ENCODE measurements around the gene PDCL2.
"Not testable (repeated sequence)": the region's sequence is repeated elsewhere in the genome, so short reads cannot be mapped to it uniquely, and the experiment has no call there.

PDCL2 gene

DNA sequence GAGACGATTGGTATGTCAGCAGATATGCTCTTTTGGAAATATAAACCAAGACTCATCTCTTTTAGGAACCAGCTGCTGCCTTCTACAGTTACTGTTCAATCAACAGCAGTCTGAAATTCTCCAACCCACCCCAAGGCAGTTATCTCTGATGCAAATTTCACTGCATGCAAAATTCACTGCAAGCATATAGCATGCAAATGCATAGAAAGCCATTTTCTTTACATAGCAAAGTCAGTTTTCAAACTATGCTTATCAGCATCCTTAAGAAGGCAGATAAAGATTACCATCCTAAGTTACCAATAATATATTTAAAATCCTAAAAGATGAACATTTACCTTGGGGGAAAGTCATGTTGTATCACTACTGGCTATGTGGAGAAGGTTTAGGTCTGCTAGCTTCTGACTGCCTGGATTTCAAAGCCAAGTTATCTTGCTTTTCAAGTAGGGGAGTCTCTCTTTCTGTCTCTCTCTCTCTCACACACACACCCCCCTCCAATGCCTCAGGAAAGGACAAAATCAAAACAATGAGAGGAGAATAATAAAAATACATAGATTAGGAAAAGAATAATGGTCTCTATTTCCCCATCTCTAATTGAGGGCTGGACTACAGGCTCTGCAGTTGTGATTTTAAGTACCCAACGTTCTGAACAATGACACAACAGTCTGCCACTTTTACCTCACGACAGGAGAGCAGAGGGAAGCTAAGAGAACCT, 42.5 kb upstream of the PDCL2 start:
- no peak overlapping the region for H3K27ac ChIP-seq
- TF ChIP-seq, protein P1, sequence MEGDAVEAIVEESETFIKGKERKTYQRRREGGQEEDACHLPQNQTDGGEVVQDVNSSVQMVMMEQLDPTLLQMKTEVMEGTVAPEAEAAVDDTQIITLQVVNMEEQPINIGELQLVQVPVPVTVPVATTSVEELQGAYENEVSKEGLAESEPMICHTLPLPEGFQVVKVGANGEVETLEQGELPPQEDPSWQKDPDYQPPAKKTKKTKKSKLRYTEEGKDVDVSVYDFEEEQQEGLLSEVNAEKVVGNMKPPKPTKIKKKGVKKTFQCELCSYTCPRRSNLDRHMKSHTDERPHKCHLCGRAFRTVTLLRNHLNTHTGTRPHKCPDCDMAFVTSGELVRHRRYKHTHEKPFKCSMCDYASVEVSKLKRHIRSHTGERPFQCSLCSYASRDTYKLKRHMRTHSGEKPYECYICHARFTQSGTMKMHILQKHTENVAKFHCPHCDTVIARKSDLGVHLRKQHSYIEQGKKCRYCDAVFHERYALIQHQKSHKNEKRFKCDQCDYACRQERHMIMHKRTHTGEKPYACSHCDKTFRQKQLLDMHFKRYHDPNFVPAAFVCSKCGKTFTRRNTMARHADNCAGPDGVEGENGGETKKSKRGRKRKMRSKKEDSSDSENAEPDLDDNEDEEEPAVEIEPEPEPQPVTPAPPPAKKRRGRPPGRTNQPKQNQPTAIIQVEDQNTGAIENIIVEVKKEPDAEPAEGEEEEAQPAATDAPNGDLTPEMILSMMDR (IDR thresholded peaks at IDR 0.05; ENCODE audit: low read depth, low read length, missing control alignments) = no peak
- no peak for DNase-seq
- H3K4me3 ChIP-seq (ENCODE audit: low read depth, low read length) = no peak overlapping the region
- H3K36me3 ChIP-seq (replicated peaks) = no peaks in the 10 kb centered on the region
- in situ Hi-C loops (cut with HindIII; ENCODE audit: low pct_ligation_motif_present, low sequenced_read_pairs) = no loop called here
- peaks cover 4% of the 10 kb centered on the region for H3K27me3 ChIP-seq (replicated peaks)

DNA sequence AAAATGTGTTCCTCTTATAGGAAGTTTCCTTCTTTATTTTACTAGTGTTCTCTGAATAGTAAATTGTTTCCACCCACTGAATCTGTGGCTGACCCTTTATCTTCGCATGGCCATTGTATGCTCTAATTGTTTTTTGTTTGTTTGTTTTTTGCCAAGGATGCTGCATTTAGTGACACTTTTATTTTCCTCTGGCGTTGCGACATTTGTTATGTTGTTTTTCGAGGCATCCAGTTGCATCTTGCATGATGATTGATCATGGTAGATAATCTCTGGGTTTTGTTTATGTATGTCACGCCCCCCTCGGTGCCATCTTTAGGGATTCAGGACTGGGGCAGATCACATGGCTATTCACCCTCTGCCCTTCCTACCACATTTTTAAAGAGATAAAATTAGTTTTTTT, 41.9 kb upstream of the PDCL2 start:
- in situ Hi-C loops (cut with HindIII; ENCODE audit: low pct_ligation_motif_present, low sequenced_read_pairs) = no loop called here
- no peak overlapping the region for H3K27ac ChIP-seq
- DNase-seq = no peak
- H3K4me3 ChIP-seq (ENCODE audit: low read depth, low read length) = no peak overlapping the region
- H3K27me3 ChIP-seq (replicated peaks) = peaks cover 4% of the 10 kb centered on the region
- H3K36me3 ChIP-seq (replicated peaks) = no peaks in the 10 kb centered on the region
- TF ChIP-seq, protein P1 (IDR thresholded peaks at IDR 0.05; ENCODE audit: low read depth, low read length, missing control alignments) = no peak

GRCh38 chr4:55625835-55626234, 33.8 kb upstream of the PDCL2 start:
- in situ Hi-C loops (cut with HindIII; ENCODE audit: low pct_ligation_motif_present, low sequenced_read_pairs) = no loop called here

DNA sequence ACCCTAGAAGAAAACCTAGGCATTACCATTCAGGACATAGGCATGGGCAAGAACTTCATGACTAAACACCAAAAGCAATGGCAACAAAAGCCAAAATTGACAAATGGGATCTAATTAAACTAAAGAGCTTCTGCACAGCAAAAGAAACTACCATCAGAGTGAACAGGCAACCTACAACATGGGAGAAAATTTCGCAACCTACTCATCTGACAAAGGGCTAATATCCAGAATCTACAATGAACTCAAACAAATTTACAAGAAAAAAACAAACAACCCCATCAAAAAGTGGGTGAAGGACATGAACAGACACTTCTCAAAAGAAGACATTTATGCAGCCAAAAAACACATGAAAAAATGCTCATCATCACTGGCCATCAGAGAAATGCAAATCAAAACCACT, 32.0 kb upstream of the PDCL2 start:
- in situ Hi-C loops (cut with HindIII; ENCODE audit: low pct_ligation_motif_present, low sequenced_read_pairs); H3K36me3 ChIP-seq (replicated peaks); DNase-seq; H3K27ac ChIP-seq; H3K27me3 ChIP-seq (replicated peaks); H3K4me3 ChIP-seq (ENCODE audit: low read depth, low read length): not testable (repeated sequence)

More at GRCh38 chr4:55625835-55626234, 33.8 kb upstream of the PDCL2 start:
- no peak overlapping the region for H3K4me3 ChIP-seq (ENCODE audit: low read depth, low read length)
- TF ChIP-seq, protein P1 (IDR thresholded peaks at IDR 0.05; ENCODE audit: low read depth, low read length, missing control alignments) = no peak
- no peak for DNase-seq
- no peaks in the 10 kb centered on the region for H3K36me3 ChIP-seq (replicated peaks)
- H3K27me3 ChIP-seq (replicated peaks) = no peaks in the 10 kb centered on the region
- H3K27ac ChIP-seq = no peak overlapping the region

GRCh38 chr4:55618546-55619143, 26.6 kb upstream of the PDCL2 start:
- no peak overlapping the region for H3K27ac ChIP-seq
- H3K36me3 ChIP-seq (replicated peaks) = no peaks in the 10 kb centered on the region
- no peaks in the 10 kb centered on the region for H3K27me3 ChIP-seq (replicated peaks)
- DNase-seq = no peak
- in situ Hi-C loops (cut with HindIII; ENCODE audit: low pct_ligation_motif_present, low sequenced_read_pairs) = no loop called here
- TF ChIP-seq, protein P1 (IDR thresholded peaks at IDR 0.05; ENCODE audit: low read depth, low read length, missing control alignments) = no peak
- H3K4me3 ChIP-seq (ENCODE audit: low read depth, low read length) = no peak overlapping the region

DNA sequence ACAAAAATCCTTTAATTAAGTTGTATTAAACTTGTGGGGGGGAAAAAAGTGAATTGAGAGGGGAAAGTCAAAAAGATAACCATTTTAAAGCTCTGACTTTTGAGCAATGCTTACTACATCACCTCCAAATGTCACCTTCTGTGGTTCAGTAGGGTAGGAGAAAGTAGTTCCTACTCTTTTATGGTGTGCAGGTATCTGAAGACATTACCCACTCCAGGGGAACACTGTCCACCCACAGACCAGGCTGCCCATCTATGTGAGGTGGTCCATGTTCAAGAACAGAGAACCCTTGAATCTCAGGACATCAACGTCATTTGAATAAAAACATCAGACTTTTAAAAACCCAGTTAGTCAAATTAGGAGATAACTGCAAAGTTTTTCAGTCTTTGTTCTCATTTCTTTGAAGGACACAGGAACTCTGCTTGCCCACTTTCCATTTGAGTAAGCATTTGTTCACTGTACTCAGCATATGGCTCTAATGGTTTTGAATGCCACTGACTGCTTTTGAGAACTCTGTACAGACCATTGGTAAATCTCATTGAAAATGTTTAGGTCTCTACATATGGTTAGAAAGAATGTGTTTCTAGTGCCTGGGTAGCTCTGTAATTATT, 25.6 kb upstream of the PDCL2 start:
- DNase-seq = no peak
- Histone ChIP-seq H3K36me3 (replicated peaks) (no peaks in the 10 kb centered on the region), H3K27ac (no peak overlapping the region), H3K27me3 (replicated peaks) (no peaks in the 10 kb centered on the region), H3K4me3 (ENCODE audit: low read depth, low read length) (no peak overlapping the region)
- TF ChIP-seq, protein P1 (IDR thresholded peaks at IDR 0.05; ENCODE audit: low read depth, low read length, missing control alignments) = no peak
- in situ Hi-C loops (cut with HindIII; ENCODE audit: low pct_ligation_motif_present, low sequenced_read_pairs) = no loop called here

Measured in brain microvascular endothelial cell (primary cell).